ENCODE measurements around the gene IL20RA. TPM values are rescaled to one million over a fixed set of nuclear protein-coding genes. Genes with fewer than 3 reads are reported as not detected.
A peak's percentile ranks its signal among the peaks of the same experiment; 100 is the strongest.

Gene IL20RA
- total RNA-seq, 6 experiments from 2014 or later, result not detected

GRCh38 chr6:137019476-137020272 lies 25.1 kb downstream of the IL20RA start:
- H3K27ac Mint-ChIP-seq, result no peak overlapping the region

GRCh38 chr6:137017081-137017480 lies 27.7 kb downstream of the IL20RA start:
- Mint-ChIP-seq H3K4me1 (ENCODE audit: low read depth) (peaks cover 26% of the 10 kb centered on the region), H3K9me3 (no peaks in the 10 kb centered on the region), H3K27ac (no peak overlapping the region), H3K27me3 (ENCODE audit: insufficient read depth) (peaks cover 1% of the 10 kb centered on the region; the same call in 1 of the 2 replicates), H3K36me3 (ENCODE audit: low read depth) (no peaks in the 10 kb centered on the region), H3K4me3 (no peak overlapping the region)
- no peak for DNase-seq
- no peak for TF ChIP-seq CTCF (IDR thresholded peaks at IDR 0.05)

More at GRCh38 chr6:137019476-137020272, 25.1 kb downstream of the IL20RA start:
- no peak overlapping the region for H3K4me3 Mint-ChIP-seq
- TF ChIP-seq CTCF (IDR thresholded peaks at IDR 0.05), result no peak
- H3K9me3 Mint-ChIP-seq, result no peaks in the 10 kb centered on the region
- peaks cover 15% of the 10 kb centered on the region for H3K27me3 Mint-ChIP-seq (ENCODE audit: insufficient read depth)
- DNase-seq, result no peak
- H3K4me1 Mint-ChIP-seq (ENCODE audit: low read depth), result peaks cover 17% of the 10 kb centered on the region
- no peaks in the 10 kb centered on the region for H3K36me3 Mint-ChIP-seq (ENCODE audit: low read depth)

GRCh38 chr6:137016356-137016755 lies 28.4 kb downstream of the IL20RA start:
- peaks cover 26% of the 10 kb centered on the region for H3K4me1 Mint-ChIP-seq (ENCODE audit: low read depth)
- no peaks in the 10 kb centered on the region for H3K9me3 Mint-ChIP-seq
- peaks cover 1% of the 10 kb centered on the region; the same call in 1 of the 2 replicates for H3K27me3 Mint-ChIP-seq (ENCODE audit: insufficient read depth)
- H3K27ac Mint-ChIP-seq, result peak overlapping the region; percentile 19; the same call in 1 of the 2 replicates
- TF ChIP-seq CTCF (IDR thresholded peaks at IDR 0.05), result no peak
- no peaks in the 10 kb centered on the region for H3K36me3 Mint-ChIP-seq (ENCODE audit: low read depth)
- DNase-seq, result peak; percentile 23
- H3K4me3 Mint-ChIP-seq, result no peak overlapping the region

- Mint-ChIP-seq H3K9me3 (no peaks in the 10 kb centered on the region), H3K27me3 (ENCODE audit: insufficient read depth) (peaks cover 1% of the 10 kb centered on the region; the same call in 1 of the 2 replicates), H3K4me1 (ENCODE audit: low read depth) (peaks cover 26% of the 10 kb centered on the region), H3K4me3 (no peak overlapping the region), H3K27ac (peak overlapping the region; percentile 19; the same call in 1 of the 2 replicates), H3K36me3 (ENCODE audit: low read depth) (no peaks in the 10 kb centered on the region)
- no peak for TF ChIP-seq CTCF (IDR thresholded peaks at IDR 0.05)
- DNase-seq, result no peak
Observed at GRCh38 chr6:137015943-137016342, 28.8 kb downstream of the IL20RA start.

GRCh38 chr6:137013738-137014602 lies 30.8 kb downstream of the IL20RA start:
- Mint-ChIP-seq H3K36me3 (ENCODE audit: low read depth) (no peaks in the 10 kb centered on the region), H3K4me1 (ENCODE audit: low read depth) (peaks cover 26% of the 10 kb centered on the region), H3K27me3 (ENCODE audit: insufficient read depth) (peaks cover 1% of the 10 kb centered on the region; the same call in 1 of the 2 replicates), H3K4me3 (no peak overlapping the region), H3K9me3 (no peaks in the 10 kb centered on the region), H3K27ac (no peak overlapping the region)
- peak; percentile 70 for TF ChIP-seq CTCF (IDR thresholded peaks at IDR 0.05)
- DNase-seq, result peak; percentile 66
